IMR-90 (cell line): ENCODE measurements around the gene BMP2K. TPM values are rescaled to one million over a fixed set of nuclear protein-coding genes. Genes with fewer than 3 reads are reported as not detected.

Source experiments
- ATAC-seq: fragments of 200-7000 bp; cut with Tn5 transposase; 2 replicates; pipeline ENCODE4 v1.9.1; 2020; ENCODE audit warnings: low read depth, mild to moderate bottlenecking, moderate library complexity
- BruUV-seq: library from RNA; stranded (reverse); fragments of 400-500 nt; replicated peaks from 2 replicates; lab custom pipeline; 2021; lab: Mats Ljungman, UMichigan
- CTCF ChIA-PET: fragments of 300-600 bp; formaldehyde crosslinking; extraction: SDS; loops from one replicate; lab custom pipeline; 2021; ENCODE audit warnings: antibody characterized with exemption; lab: Yijun Ruan, JAX
- POLR2A ChIA-PET: fragments of 300-600 bp; sonication (Branson Sonifier 250); formaldehyde crosslinking; loops from one replicate; lab custom pipeline; 2022; ENCODE audit warnings: antibody characterized with exemption; ENCODE audit not compliant: unreplicated experiment; lab: Charles Lee
- DNase-seq: peaks from one replicate; pipeline ENCODE4 v3.0.0; 2013
- H2AFZ ChIP-seq: replicated peaks from 2 replicates; pipeline ENCODE3; 2013; ENCODE audit warnings: low read length, mild to moderate bottlenecking; ENCODE audit not compliant: poor library complexity
- H2AK5ac ChIP-seq: 2 replicates; pipeline ENCODE4 v1.6.1; 2013; ENCODE audit warnings: low read depth, low read length, inconsistent platforms
- H2AK9ac ChIP-seq: replicated peaks from 2 replicates; pipeline ENCODE3; 2013; ENCODE audit warnings: mild to moderate bottlenecking, low read depth, low read length, moderate library complexity; ENCODE audit not compliant: poor library complexity
- H2BK120ac ChIP-seq: 2 replicates; pipeline ENCODE4 v1.6.1; 2013; ENCODE audit warnings: low read depth, low read length, inconsistent platforms
- H2BK15ac ChIP-seq: 3 replicates; pipeline ENCODE4 v1.6.1; 2013; ENCODE audit warnings: low read depth, low read length, inconsistent platforms
- H2BK20ac ChIP-seq: 2 replicates; pipeline ENCODE4 v1.6.1; 2013; ENCODE audit warnings: low read depth, mild to moderate bottlenecking, inconsistent platforms, low read length, moderate library complexity
- H2BK5ac ChIP-seq: 2 replicates; pipeline ENCODE4 v1.6.1; 2013; ENCODE audit warnings: mild to moderate bottlenecking, low read depth, low read length, inconsistent platforms; ENCODE audit not compliant: poor library complexity, severe bottlenecking
- H3K14ac ChIP-seq: replicated peaks from 2 replicates; pipeline ENCODE4 v1.6.1; 2013; ENCODE audit warnings: low read depth, low read length, inconsistent platforms
- H3K18ac ChIP-seq: 2 replicates; pipeline ENCODE4 v1.6.1; 2013; ENCODE audit warnings: low read depth, low read length, control low read depth
- H3K23ac ChIP-seq: 2 replicates; pipeline ENCODE4 v1.6.1; 2013; ENCODE audit warnings: low read depth, low read length, inconsistent platforms
- H3K27ac ChIP-seq: 2 replicates; pipeline ENCODE4 v1.5.1; 2013; ENCODE audit warnings: mild to moderate bottlenecking, control low read depth, low read length; ENCODE audit not compliant: insufficient read depth
- H3K27me3 ChIP-seq: 2 replicates; pipeline ENCODE4 v1.6.1; 2013; ENCODE audit warnings: low read length; ENCODE audit not compliant: control insufficient read depth, insufficient read depth
- H3K36me3 ChIP-seq: 2 replicates; pipeline ENCODE4 v1.6.1; 2013; ENCODE audit warnings: low read length, mixed read lengths; ENCODE audit not compliant: control insufficient read depth, insufficient read depth
- H3K4ac ChIP-seq: 2 replicates; pipeline ENCODE4 v1.6.1; 2013; ENCODE audit warnings: low read depth, low read length, inconsistent platforms
- H3K4me1 ChIP-seq: 2 replicates; pipeline ENCODE4 v1.6.1; 2013; ENCODE audit warnings: low read length, mixed read lengths; ENCODE audit not compliant: control insufficient read depth, insufficient read depth
- H3K4me2 ChIP-seq: 2 replicates; pipeline ENCODE4 v1.6.1; 2013; ENCODE audit warnings: low read depth, mild to moderate bottlenecking, control low read depth, low read length, moderate library complexity
- H3K4me3 ChIP-seq: 2 replicates; pipeline ENCODE4 v1.5.1; 2013; ENCODE audit warnings: low read depth, mild to moderate bottlenecking, control low read depth, low read length, moderate library complexity; ENCODE audit not compliant: insufficient read depth
- H3K56ac ChIP-seq: 2 replicates; pipeline ENCODE4 v1.6.1; 2013; ENCODE audit warnings: low read length, inconsistent platforms; ENCODE audit not compliant: insufficient read depth; ENCODE audit errors: extremely low read depth
- H3K79me1 ChIP-seq, 2 experiments: 2 replicates each; pipeline ENCODE4 v1.6.1; 2013; ENCODE audit warnings: low read length in 2 of 2, inconsistent platforms in 1 of 2, low read depth in 1 of 2
- H3K9ac ChIP-seq: 2 replicates; pipeline ENCODE4 v1.6.1; 2013; ENCODE audit warnings: low read depth, low read length, control low read depth
- H3K9me1 ChIP-seq: 2 replicates; pipeline ENCODE4 v1.6.1; 2013; ENCODE audit warnings: low read length, inconsistent platforms; ENCODE audit not compliant: insufficient read depth
- H3K9me3 ChIP-seq: 2 replicates; pipeline ENCODE4 v1.6.1; 2013; ENCODE audit warnings: low read length; ENCODE audit not compliant: control insufficient read depth, insufficient read depth
- H4K20me1 ChIP-seq: 2 replicates; pipeline ENCODE4 v1.6.1; 2013; ENCODE audit warnings: low read length, inconsistent platforms; ENCODE audit not compliant: insufficient read depth
- H4K5ac ChIP-seq: 2 replicates; pipeline ENCODE4 v1.6.1; 2013; ENCODE audit warnings: mild to moderate bottlenecking, low read depth, low read length, control low read depth
- H4K8ac ChIP-seq, 2 experiments: 2 replicates each; pipeline ENCODE4 v1.6.1; 2013; ENCODE audit warnings: low read depth in 2 of 2, low read length in 2 of 2, control low read depth in 1 of 2, inconsistent platforms in 1 of 2
- H4K91ac ChIP-seq: 2 replicates; pipeline ENCODE4 v1.6.1; 2013; ENCODE audit warnings: low read depth, low read length, inconsistent platforms; ENCODE audit not compliant: insufficient read depth
- BHLHE40 ChIP-seq: fragments of 150-350 bp; IDR thresholded peaks from 2 replicates; pipeline ENCODE4 v1.6.1; 2016; ENCODE audit warnings: mild to moderate bottlenecking, low read depth, low read length
- FOS ChIP-seq: fragments of 150-350 bp; IDR thresholded peaks from 2 replicates; pipeline ENCODE4 v1.6.1; 2016; ENCODE audit warnings: low read depth, low read length
- MAFK ChIP-seq: IDR thresholded peaks from 2 replicates; pipeline ENCODE4 v1.6.1; 2012; ENCODE audit warnings: low read depth, low read length, improper control_type of control experiment
- MXI1 ChIP-seq: IDR thresholded peaks from 2 replicates; pipeline ENCODE4 v1.6.1; 2012; ENCODE audit warnings: low read depth, mild to moderate bottlenecking, low read length, moderate library complexity, borderline replicate concordance
- RAD21 ChIP-seq: IDR thresholded peaks from 2 replicates; pipeline ENCODE4 v1.6.1; 2012; ENCODE audit warnings: low read length, improper control_type of control experiment
- RFX5 ChIP-seq: IDR thresholded peaks from 2 replicates; pipeline ENCODE4 v1.8.0; 2012; ENCODE audit warnings: low read depth, mild to moderate bottlenecking, low read length, moderate library complexity
- USF2 ChIP-seq: fragments of 150-350 bp; IDR thresholded peaks from 2 replicates; pipeline ENCODE4 v1.6.1; 2017; ENCODE audit warnings: mild to moderate bottlenecking, antibody characterized with exemption, low read length, low read depth
- WGBS, 2 experiments: methylation state at CpG; one replicate each; pipeline versions ENCODE4 v1.1.5 to v1.1.7; 2013; ENCODE audit warnings: missing lambda C conversion rate in 2 of 2; ENCODE audit not compliant: insufficient read length in 1 of 2; ENCODE audit errors: extremely low coverage in 2 of 2; 5-methylcytosine and 5-hydroxymethylcytosine counted together
- dilution Hi-C: fragments of 300-500 bp; cut with HindIII; formaldehyde crosslinking; loops from one replicate; pipeline ENCODE4 v1.14.3; 2018; ENCODE audit warnings: low sequenced_read_pairs; ENCODE audit not compliant: unreplicated experiment
- in situ Hi-C: fragments of 300-500 bp; cut with MboI; formaldehyde crosslinking; loops from 3 replicates; pipeline ENCODE4 v1.14.3; 2019; ENCODE audit warnings: low sequenced_read_pairs, inconsistent platforms, mixed read lengths
- intact Hi-C: fragments of 100-400 bp; cut with micrococcal nuclease; formaldehyde crosslinking; loops from 2 replicates; pipeline ENCODE4 v1.10.0; 2022
- polyA plus RNA-seq, 3 experiments: library from polyadenylated mRNA; depleted of rRNA; stranded (reverse); fragments of >200 nt; gene quantifications; 2 replicates each; pipeline ENCODE4 v1.2.3, GENCODE V29; 2012; ENCODE audit warnings: low replicate concordance in 1 of 3
- total RNA-seq: library from RNA; depleted of rRNA; stranded (reverse); fragments of >200 nt; gene quantifications from 2 replicates; pipeline ENCODE4 v1.2.3, GENCODE V29; 2012

Gene BMP2K
- total and polyA plus RNA-seq, 2 of the 4 experiments (the other 2 are of a cell fraction) = 15.8 to 46.1 TPM

- Histone ChIP-seq H3K14ac (no peak overlapping the region), H3K9me3 (no peaks in the 10 kb centered on the region), H3K27ac (no peak overlapping the region), H2BK120ac (no peak overlapping the region), H3K4me3 (no peak overlapping the region), H3K4ac (no peak overlapping the region), H3K9ac (no peak overlapping the region), H2AFZ (no peak overlapping the region), H3K79me1 (no peaks in the 10 kb centered on the region), H3K23ac (no peak overlapping the region), H2BK20ac (no peak overlapping the region), H4K91ac (no peak overlapping the region), H3K56ac (no peak overlapping the region), H2AK9ac (no peak overlapping the region), H4K20me1 (no peaks in the 10 kb centered on the region), H3K4me1 (no peaks in the 10 kb centered on the region), H3K4me2 (no peak overlapping the region), H4K5ac (no peak overlapping the region), H3K36me3 (no peaks in the 10 kb centered on the region), H2AK5ac (no peak overlapping the region), H4K8ac (no peak overlapping the region), H2BK5ac (no peak overlapping the region), H3K27me3 (peaks cover 5% of the 10 kb centered on the region), H3K9me1 (no peaks in the 10 kb centered on the region; the same call in 1 of the 2 replicates), H3K18ac (no peak overlapping the region), H2BK15ac (no peak overlapping the region)
- WGBS, 2 experiments = no CpG with 5 or more reads among the region's 5 CpGs
- no peak for DNase-seq
- intact Hi-C loops (loop anchor here (2.0 to 10.0 kb wide), 6 partner anchors 624 to 1409 kb away; partner anchors contain the start of genes ANTXR2, CFAP299 and FGF5), in situ Hi-C loops (no loop called here), dilution Hi-C loops (no loop called here)
- no TSS peak for BruUV-seq
- POLR2A ChIA-PET = no interaction called here
- TF ChIP-seq MXI1 = no peak
- no peak for TF ChIP-seq BHLHE40
- no peak for TF ChIP-seq FOS
- TF ChIP-seq USF2 = no peak
- TF ChIP-seq RFX5 = no peak
- TF ChIP-seq RAD21 = no peak
- no peak for TF ChIP-seq MAFK
- ATAC-seq = no peak
- CTCF ChIA-PET = interaction anchor here (1.1 to 2.0 kb wide), 3 partner anchors 11 to 1266 kb away, joined by 4 to 7 read pairs (median 4); partner anchors contain the start of gene PAQR3
Measured at GRCh38 chr4:78953231-78953630, 177.1 kb downstream of the BMP2K start.
